Left ventricle myocardium inferior (tissue), 1 donor: ENCODE measurements around the gene PKD2. TPM values are rescaled to one million over a fixed set of nuclear protein-coding genes. Genes with fewer than 3 reads are reported as not detected.

Source experiments
- DNase-seq: peaks from one replicate; pipeline ENCODE4 v3.0.0-alpha.2; 2020
- H3K27ac ChIP-seq: fragments of 200-600 bp; replicated peaks from 2 replicates; pipeline ENCODE4 v1.8.0; 2021
- H3K27me3 ChIP-seq: fragments of 200-600 bp; 2 replicates; pipeline ENCODE4 v1.8.0; 2021; ENCODE audit warnings: low read depth
- H3K36me3 ChIP-seq: fragments of 200-600 bp; 2 replicates; pipeline ENCODE4 v1.8.0; 2021
- H3K4me1 ChIP-seq: fragments of 200-600 bp; 2 replicates; pipeline ENCODE4 v1.8.0; 2021
- H3K4me3 ChIP-seq: fragments of 200-600 bp; 2 replicates; pipeline ENCODE4 v1.8.0; 2021; ENCODE audit warnings: mild to moderate bottlenecking, moderate library complexity
- H3K9me3 ChIP-seq: fragments of 200-600 bp; replicated peaks from 2 replicates; pipeline ENCODE4 v1.8.0; 2021
- CTCF ChIP-seq: fragments of 200-600 bp; IDR thresholded peaks from 2 replicates; pipeline ENCODE4 v1.8.0; 2021; ENCODE audit warnings: antibody characterized with exemption, mild to moderate bottlenecking, borderline replicate concordance
- intact Hi-C: fragments of 100-400 bp; cut with micrococcal nuclease; formaldehyde crosslinking; loops from one replicate; pipeline ENCODE4 v1.11.0; 2022
- total RNA-seq: library from RNA; stranded (reverse); fragmentation: NEBNext Ultra II Directional; extraction: Animal tissue kit (Norgen Biotek cat#: 25700); gene quantifications from one replicate; pipeline ENCODE4 v1.2.1, GENCODE V29; 2021
- donor health status: DM: no; HTN: yes; CAD: no; lungs with severe emphysema.

The PKD2 gene
- total RNA-seq, 1 donor from 2014 or later: 11.7 TPM

GRCh38 chr4:88098993-88099752 is 91.7 kb downstream of the PKD2 start:
- Histone ChIP-seq H3K27me3 (no peaks in the 10 kb centered on the region), H3K27ac (no peak overlapping the region), H3K4me3 (no peak overlapping the region), H3K4me1 (no peaks in the 10 kb centered on the region), H3K36me3 (no peaks in the 10 kb centered on the region), H3K9me3 (no peaks in the 10 kb centered on the region)
- DNase-seq: no peak
- no peak for TF ChIP-seq CTCF
- intact Hi-C loops: no loop called here

DNA sequence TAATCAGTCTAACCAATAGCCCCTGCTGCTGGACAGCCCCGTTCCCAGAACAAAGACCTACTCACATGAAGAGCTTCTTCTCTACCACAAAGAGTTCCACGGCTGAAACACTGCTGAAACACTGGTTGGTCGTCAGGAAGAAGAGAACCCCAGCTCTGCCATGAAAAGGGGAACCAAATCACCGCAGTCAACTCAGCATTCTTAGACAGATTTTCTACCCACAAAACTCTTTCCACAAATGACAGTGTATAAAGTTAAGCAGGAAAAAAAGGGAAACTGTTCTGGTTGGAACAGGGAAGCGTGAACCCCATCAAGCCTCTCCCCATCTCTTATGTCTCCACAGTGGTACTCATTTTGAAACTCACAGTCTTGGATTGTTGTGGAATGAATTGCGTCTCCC is 93.7 kb downstream of the PKD2 start:
- no peaks in the 10 kb centered on the region for H3K36me3 ChIP-seq
- H3K4me1 ChIP-seq: no peaks in the 10 kb centered on the region
- TF ChIP-seq CTCF: no peak
- H3K4me3 ChIP-seq: no peak overlapping the region
- H3K9me3 ChIP-seq: no peaks in the 10 kb centered on the region
- H3K27ac ChIP-seq: no peak overlapping the region
- DNase-seq: no peak
- intact Hi-C loops: no loop called here
- H3K27me3 ChIP-seq: no peaks in the 10 kb centered on the region

- no peak for DNase-seq
- TF ChIP-seq CTCF: no peak
- no peaks in the 10 kb centered on the region for H3K9me3 ChIP-seq
- H3K27me3 ChIP-seq: no peaks in the 10 kb centered on the region
- H3K36me3 ChIP-seq: no peaks in the 10 kb centered on the region
- intact Hi-C loops: no loop called here
- H3K27ac ChIP-seq: no peak overlapping the region
- no peaks in the 10 kb centered on the region for H3K4me1 ChIP-seq
- H3K4me3 ChIP-seq: no peak overlapping the region
These were observed 94.6 kb downstream of the PKD2 start for GRCh38 chr4:88102026-88102425.

DNA sequence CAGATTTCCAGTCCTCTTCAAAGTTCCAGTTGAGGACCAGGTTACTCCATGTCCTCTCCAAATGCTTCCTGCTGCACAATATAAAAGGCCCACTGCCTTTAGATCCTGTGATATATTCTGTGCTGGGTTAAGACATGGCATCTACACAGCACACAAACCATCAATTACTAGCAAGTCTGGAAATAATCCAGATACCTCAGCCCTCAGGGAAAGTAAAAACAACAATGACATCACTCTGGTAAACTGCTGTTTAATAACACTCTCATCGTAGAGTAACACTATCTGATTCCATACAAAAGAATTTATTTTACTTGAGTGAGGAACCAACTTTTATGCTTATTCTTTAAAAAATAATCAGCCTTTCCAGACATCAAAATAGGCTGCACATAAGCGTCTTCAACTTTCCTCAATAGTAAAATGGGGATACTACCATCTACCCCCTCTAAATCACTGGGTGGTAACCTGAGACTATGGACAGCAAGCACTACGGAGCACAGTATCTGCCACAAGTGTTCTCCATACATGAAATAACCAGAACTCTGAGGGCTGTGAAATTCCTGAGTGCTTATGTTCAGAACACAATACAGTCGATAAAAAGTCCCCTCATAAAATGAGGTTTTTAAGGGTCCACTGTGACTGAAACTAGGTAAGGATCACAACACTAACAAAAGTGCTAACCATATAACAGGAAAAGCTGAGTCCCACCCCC is 97.6 kb downstream of the PKD2 start:
- intact Hi-C loops: no loop called here
- Histone ChIP-seq H3K9me3 (no peaks in the 10 kb centered on the region), H3K36me3 (no peaks in the 10 kb centered on the region), H3K27ac (no peak overlapping the region), H3K4me1 (peaks cover 15% of the 10 kb centered on the region), H3K27me3 (no peaks in the 10 kb centered on the region), H3K4me3 (no peak overlapping the region)
- TF ChIP-seq CTCF: no peak
- DNase-seq: no peak

GRCh38 chr4:88106205-88106604 is 98.8 kb downstream of the PKD2 start:
- Histone ChIP-seq H3K4me3 (no peak overlapping the region), H3K27ac (no peak overlapping the region), H3K27me3 (no peaks in the 10 kb centered on the region), H3K9me3 (no peaks in the 10 kb centered on the region), H3K4me1 (peaks cover 15% of the 10 kb centered on the region), H3K36me3 (no peaks in the 10 kb centered on the region)
- no peak for TF ChIP-seq CTCF
- intact Hi-C loops: no loop called here
- DNase-seq: no peak
